Neural cell (in vitro differentiated cells): ENCODE data around the gene PPP1R14B. TPM values are rescaled to one million over a fixed set of nuclear protein-coding genes. Genes with fewer than 3 reads are reported as not detected.

ENCODE experiments used
- H2AFZ ChIP-seq: fragments of 200-600, 300-800 bp; sonication (generic), shearing (Covaris generic); 2 replicates; pipeline ENCODE4 v1.6.0; 2014; ENCODE audit warnings: low read depth, mild to moderate bottlenecking, antibody characterized with exemption, low read length, moderate library complexity
- H3F3A ChIP-seq: fragments of 200-600 bp; shearing (Covaris generic); 2 replicates; pipeline ENCODE4 v1.6.1; 2016; ENCODE audit warnings: mild to moderate bottlenecking, moderate library complexity, mixed read lengths, antibody characterized with exemption, low read length; ENCODE audit not compliant: insufficient read depth, poor library complexity, severe bottlenecking
- H3K27ac ChIP-seq: fragments of 200-600, 300-800 bp; sonication (generic), shearing (Covaris generic); 2 replicates; pipeline ENCODE4 v1.5.1; 2014; ENCODE audit warnings: mild to moderate bottlenecking, low read length, moderate library complexity
- H3K27me3 ChIP-seq: fragments of 300-800, 200-600 bp; sonication (generic), shearing (Covaris generic); 2 replicates; pipeline ENCODE4 v1.6.0; 2014; ENCODE audit warnings: mild to moderate bottlenecking, low read depth, low read length, moderate library complexity; ENCODE audit not compliant: insufficient read depth
- H3K36me3 ChIP-seq: fragments of 300-800, 200-600 bp; sonication (generic), shearing (Covaris generic); 2 replicates; pipeline ENCODE4 v1.5.1; 2014; ENCODE audit warnings: mild to moderate bottlenecking, antibody characterized with exemption, low read length, moderate library complexity; ENCODE audit not compliant: insufficient read depth
- H3K4me2 ChIP-seq: fragments of 300-800, 200-600 bp; sonication (generic), shearing (Covaris generic); 2 replicates; pipeline ENCODE4 v1.6.0; 2014; ENCODE audit warnings: mild to moderate bottlenecking, low read length
- H3K4me3 ChIP-seq: fragments of 300-800, 200-600 bp; sonication (generic), shearing (Covaris generic); 2 replicates; pipeline ENCODE4 v1.5.1; 2014; ENCODE audit warnings: mild to moderate bottlenecking, low read length, moderate library complexity
- H3K79me2 ChIP-seq: fragments of 200-600 bp; shearing (Covaris generic); replicated peaks from 2 replicates; pipeline ENCODE4 v1.6.0; 2014; ENCODE audit warnings: mild to moderate bottlenecking, low read length, moderate library complexity; ENCODE audit not compliant: insufficient read depth
- H3K9ac ChIP-seq: fragments of 300-800, 200-600 bp; sonication (generic), shearing (Covaris generic); 2 replicates; pipeline ENCODE4 v1.6.1; 2016; ENCODE audit warnings: mild to moderate bottlenecking, low read length, mixed read lengths
- H3K9me2 ChIP-seq: fragments of 200-600 bp; shearing (Covaris generic); 2 replicates; pipeline ENCODE4 v1.6.1; 2016; ENCODE audit warnings: mild to moderate bottlenecking, low read length, mixed read lengths; ENCODE audit not compliant: insufficient read depth
- H3K9me3 ChIP-seq: fragments of 200-600, 300-800 bp; sonication (generic), shearing (Covaris generic); 2 replicates; pipeline ENCODE4 v1.6.1; 2016; ENCODE audit warnings: mild to moderate bottlenecking, mixed run types, low read length, moderate library complexity, mixed read lengths
- H4K20me1 ChIP-seq: fragments of 200-600 bp; shearing (Covaris generic); 2 replicates; pipeline ENCODE4 v1.6.1; 2016; ENCODE audit warnings: mild to moderate bottlenecking, mixed run types; ENCODE audit not compliant: insufficient read depth
- CTCF ChIP-seq: fragments of 450-650 bp; IDR thresholded peaks from 2 replicates; pipeline ENCODE4 v1.5.1; 2014; ENCODE audit warnings: antibody characterized with exemption, mild to moderate bottlenecking, moderate library complexity; ENCODE audit not compliant: poor library complexity, severe bottlenecking
- EP300 ChIP-seq: fragments of 450-650 bp; conservative IDR thresholded peaks from 2 replicates; pipeline ENCODE4 v1.6.1; 2014; ENCODE audit warnings: antibody characterized with exemption, mild to moderate bottlenecking, moderate library complexity; ENCODE audit not compliant: poor library complexity, severe bottlenecking
- EZH2 ChIP-seq: fragments of 200-600, 300-800 bp; shearing (Covaris generic), sonication (generic); IDR thresholded peaks from 2 replicates; pipeline ENCODE4 v1.6.1; 2014; ENCODE audit warnings: antibody characterized with exemption, low read length, borderline replicate concordance, mild to moderate bottlenecking; ENCODE audit not compliant: insufficient read depth, poor library complexity, severe bottlenecking
- MXI1 ChIP-seq: fragments of 450-650 bp; conservative IDR thresholded peaks from 2 replicates; pipeline ENCODE4 v1.6.1; 2014; ENCODE audit warnings: antibody characterized with exemption, mild to moderate bottlenecking; ENCODE audit not compliant: poor library complexity, severe bottlenecking
- POLR2AphosphoS5 ChIP-seq: IDR thresholded peaks from 2 replicates; pipeline ENCODE4 v1.6.1; 2012
- RAD21 ChIP-seq: fragments of 450-650 bp; conservative IDR thresholded peaks from 2 replicates; pipeline ENCODE4 v1.6.1; 2014; ENCODE audit warnings: antibody characterized with exemption, mild to moderate bottlenecking, moderate library complexity
- REST ChIP-seq: IDR thresholded peaks from 2 replicates; pipeline ENCODE4 v1.6.1; 2012; ENCODE audit warnings: borderline replicate concordance
- SMC3 ChIP-seq: fragments of 450-650 bp; conservative IDR thresholded peaks from 2 replicates; pipeline ENCODE4 v1.6.1; 2014; ENCODE audit warnings: antibody characterized with exemption, mild to moderate bottlenecking, moderate library complexity; ENCODE audit not compliant: poor library complexity
- TAF1 ChIP-seq: IDR thresholded peaks from 2 replicates; pipeline ENCODE4 v1.6.1; 2012; ENCODE audit warnings: low read depth
- polyA plus RNA-seq: library from polyadenylated mRNA; depleted of rRNA; stranded (reverse); fragments of >200 nt; gene quantifications from 2 replicates; pipeline ENCODE4 v1.2.3, GENCODE V29; 2014

PPP1R14B gene
- polyA plus RNA-seq, 1 donor from 2014 or later: 400 TPM

- no peak overlapping the region for H3K9ac ChIP-seq
- no peaks in the 10 kb centered on the region for H3K36me3 ChIP-seq
- no peak overlapping the region for H3K4me3 ChIP-seq
- H4K20me1 ChIP-seq: no peaks in the 10 kb centered on the region
- no peaks in the 10 kb centered on the region for H3K9me3 ChIP-seq
- no peak overlapping the region for H3K27ac ChIP-seq
- no peak overlapping the region for H2AFZ ChIP-seq
- H3K4me2 ChIP-seq: no peak overlapping the region
- no peaks in the 10 kb centered on the region for H3K27me3 ChIP-seq
- TF ChIP-seq SMC3: no peak
- no peak for TF ChIP-seq EZH2
- TF ChIP-seq POLR2AphosphoS5: no peak
- no peak for TF ChIP-seq MXI1
- TF ChIP-seq REST: no peak
- TF ChIP-seq TAF1: no peak
- TF ChIP-seq EP300: no peak
- no peak for TF ChIP-seq RAD21
- TF ChIP-seq CTCF: no peak
- H3K9me2 ChIP-seq: no peaks in the 10 kb centered on the region
- H3K79me2 ChIP-seq: no peaks in the 10 kb centered on the region
- no peaks in the 10 kb centered on the region for H3F3A ChIP-seq
Measured at GRCh38 chr11:64219755-64220154, 27.0 kb downstream of the PPP1R14B start.

- H3K4me3 ChIP-seq: no peak overlapping the region
- no peak overlapping the region for H3K9ac ChIP-seq
- H3K27me3 ChIP-seq: no peaks in the 10 kb centered on the region
- no peaks in the 10 kb centered on the region for H4K20me1 ChIP-seq
- H3K4me2 ChIP-seq: no peak overlapping the region
- TF ChIP-seq RAD21 (no peak), MXI1 (no peak), EZH2 (no peak), REST (no peak), EP300 (no peak), SMC3 (no peak), TAF1 (no peak), POLR2AphosphoS5 (no peak), CTCF (no peak)
- H3K79me2 ChIP-seq: no peaks in the 10 kb centered on the region
- no peaks in the 10 kb centered on the region for H3K9me3 ChIP-seq
- H2AFZ ChIP-seq: no peak overlapping the region
- H3K9me2 ChIP-seq: no peaks in the 10 kb centered on the region
- H3K27ac ChIP-seq: no peak overlapping the region
- no peaks in the 10 kb centered on the region for H3K36me3 ChIP-seq
- no peaks in the 10 kb centered on the region for H3F3A ChIP-seq
Measured at GRCh38 chr11:64219354-64219684, 27.4 kb downstream of the PPP1R14B start.
